ENCODE results near the gene SCN5A. TPM values are rescaled to one million over a fixed set of nuclear protein-coding genes. Genes with fewer than 3 reads are reported as not detected.

SCN5A gene
- total and polyA plus RNA-seq, 2 experiments from 2014 or later: not detected

DNA sequence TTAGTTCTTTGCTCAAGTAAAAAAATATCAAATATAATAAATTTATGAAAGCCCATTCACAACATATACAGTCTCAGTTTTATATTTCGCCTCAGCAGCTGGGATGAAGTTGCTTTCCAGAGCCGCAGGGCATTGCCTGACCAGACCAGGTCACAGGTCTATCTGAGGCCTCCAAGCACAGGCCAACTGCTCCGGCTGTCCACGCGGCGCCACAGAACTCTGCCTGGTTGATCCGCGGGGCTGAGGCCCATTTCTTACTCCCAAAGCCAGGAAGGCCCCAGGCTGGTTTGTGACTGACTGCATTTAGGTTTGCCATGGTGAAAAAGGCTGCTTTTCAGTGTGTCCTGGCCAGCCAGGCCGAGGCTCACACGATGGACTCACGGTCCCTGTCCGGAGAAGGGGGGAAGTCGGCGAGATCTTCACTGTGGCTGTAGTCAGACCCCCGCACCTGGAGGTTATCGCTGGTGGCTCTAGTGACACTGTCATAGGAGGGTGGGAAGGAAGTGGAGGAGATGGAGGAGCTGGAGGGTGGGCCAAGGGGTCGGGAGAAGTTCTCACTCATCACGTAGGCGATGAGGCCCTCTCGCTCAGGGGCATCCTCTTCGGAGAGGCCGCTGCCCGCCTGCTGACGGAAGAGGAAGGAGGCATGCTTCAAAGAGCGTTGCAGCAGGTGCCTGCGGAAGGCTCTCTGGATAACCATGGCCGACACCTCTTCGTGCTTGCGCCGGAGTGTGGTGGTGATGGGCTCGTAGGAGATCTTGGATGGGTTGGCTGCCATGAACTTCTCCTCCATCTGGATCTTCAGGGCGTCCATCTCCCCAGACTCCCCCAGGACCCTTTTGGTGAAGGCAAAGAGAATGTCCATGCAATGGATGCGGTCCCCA is 99.3 kb downstream of the SCN5A start:
- H3K4me1 ChIP-seq (ENCODE audit: insufficient read depth): no peaks in the 10 kb centered on the region
- H3K36me3 ChIP-seq (ENCODE audit: low read depth): no peaks in the 10 kb centered on the region
- no peak overlapping the region for H3K27ac ChIP-seq
- no peak for TF ChIP-seq EZH2phosphoT487 (IDR thresholded peaks at IDR 0.05; ENCODE audit: insufficient read depth, low read depth)
- no peak for TF ChIP-seq EZH2 (IDR thresholded peaks at IDR 0.05; ENCODE audit: insufficient read depth, poor library complexity, severe bottlenecking)
- no peaks in the 10 kb centered on the region for H3K79me2 ChIP-seq (ENCODE audit: insufficient read depth)
- no peak overlapping the region for H3K4me2 ChIP-seq (ENCODE audit: unreplicated experiment)
- no peak for DNase-seq
- H3K27me3 ChIP-seq (replicated peaks; ENCODE audit: insufficient read depth): no peaks in the 10 kb centered on the region
- H3K4me3 ChIP-seq: no peak overlapping the region
- no peak overlapping the region for H3K9ac ChIP-seq
- no peak overlapping the region for H2AFZ ChIP-seq
- H3K9me3 ChIP-seq (ENCODE audit: low read depth): no peaks in the 10 kb centered on the region
- H4K20me1 ChIP-seq (ENCODE audit: insufficient read depth): no peaks in the 10 kb centered on the region
- in situ Hi-C loops (cut with MboI): no loop called here
- H3F3A ChIP-seq (ENCODE audit: insufficient read depth): no peaks in the 10 kb centered on the region
- WGBS, 2 experiments (ENCODE audit: low coverage in 1 of 2, low lambda C conversion rate in 2 of 2, missing lambda C conversion rate in 2 of 2): 78 to 82% methylated on average over 27 to 33 of the region's 33 CpGs
- no peaks in the 10 kb centered on the region for H3K9me2 ChIP-seq (ENCODE audit: insufficient read depth)

DNA sequence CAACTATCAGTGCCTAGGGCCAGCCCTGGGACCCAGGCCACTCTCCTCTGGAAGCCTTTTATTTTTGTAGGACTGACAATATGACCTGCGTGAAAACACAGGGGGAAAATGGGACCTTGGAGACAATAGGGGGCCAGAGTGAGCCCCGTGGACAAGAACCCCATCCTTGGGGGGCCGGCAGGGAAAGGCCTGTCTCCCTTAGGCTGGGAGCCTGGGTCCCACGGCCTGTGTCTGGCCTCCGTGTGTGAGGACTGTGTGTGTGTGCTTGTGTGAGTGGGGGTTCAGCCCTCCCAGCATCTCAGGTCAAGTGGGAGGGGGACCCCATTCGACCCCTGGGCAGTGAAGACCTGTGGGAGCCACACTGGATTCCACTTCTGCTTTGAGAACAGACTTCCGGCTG is 100.0 kb downstream of the SCN5A start:
- TF ChIP-seq EZH2phosphoT487 (IDR thresholded peaks at IDR 0.05; ENCODE audit: insufficient read depth, low read depth) (no peak), EZH2 (IDR thresholded peaks at IDR 0.05; ENCODE audit: insufficient read depth, poor library complexity, severe bottlenecking) (no peak)
- no peaks in the 10 kb centered on the region for H3K79me2 ChIP-seq (ENCODE audit: insufficient read depth)
- no peaks in the 10 kb centered on the region for H3K4me1 ChIP-seq (ENCODE audit: insufficient read depth)
- H3K36me3 ChIP-seq (ENCODE audit: low read depth): no peaks in the 10 kb centered on the region
- no peaks in the 10 kb centered on the region for H4K20me1 ChIP-seq (ENCODE audit: insufficient read depth)
- H3K9me3 ChIP-seq (ENCODE audit: low read depth): no peaks in the 10 kb centered on the region
- in situ Hi-C loops (cut with MboI): no loop called here
- no peak for DNase-seq
- H3K27ac ChIP-seq: no peak overlapping the region
- no peaks in the 10 kb centered on the region for H3K9me2 ChIP-seq (ENCODE audit: insufficient read depth)
- no peaks in the 10 kb centered on the region for H3K27me3 ChIP-seq (replicated peaks; ENCODE audit: insufficient read depth)
- no peak overlapping the region for H2AFZ ChIP-seq
- H3K4me2 ChIP-seq (ENCODE audit: unreplicated experiment): no peak overlapping the region
- 38 to 43% methylated on average over 7 of the region's 7 CpGs for WGBS, 2 experiments (ENCODE audit: low coverage in 1 of 2, low lambda C conversion rate in 2 of 2, missing lambda C conversion rate in 2 of 2)
- no peak overlapping the region for H3K4me3 ChIP-seq
- H3F3A ChIP-seq (ENCODE audit: insufficient read depth): no peaks in the 10 kb centered on the region
- no peak overlapping the region for H3K9ac ChIP-seq

DNA sequence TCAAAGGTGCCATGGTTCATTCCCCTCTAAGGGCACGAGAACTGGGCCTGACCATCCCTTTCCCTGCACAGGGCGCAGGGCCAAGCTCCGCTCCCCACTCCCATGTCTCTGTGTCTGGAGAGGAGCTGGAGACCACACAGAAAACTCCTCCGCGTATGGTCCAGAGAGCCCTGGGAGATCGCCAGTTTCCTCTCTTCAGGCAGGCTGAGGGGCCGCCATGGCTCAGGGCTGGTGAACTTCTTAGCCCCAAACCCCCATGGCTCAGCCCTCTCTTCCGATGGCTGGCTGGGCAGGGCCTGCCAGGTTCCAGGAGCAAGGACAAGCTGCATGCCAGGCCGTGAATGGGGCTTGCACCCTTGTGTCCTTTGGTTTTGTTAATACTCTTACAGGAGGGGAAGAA is 100.4 kb downstream of the SCN5A start:
- Histone ChIP-seq H3K79me2 (ENCODE audit: insufficient read depth) (no peaks in the 10 kb centered on the region), H3K9me3 (ENCODE audit: low read depth) (no peaks in the 10 kb centered on the region), H3F3A (ENCODE audit: insufficient read depth) (no peaks in the 10 kb centered on the region), H3K27ac (no peak overlapping the region), H3K36me3 (ENCODE audit: low read depth) (no peaks in the 10 kb centered on the region), H3K27me3 (replicated peaks; ENCODE audit: insufficient read depth) (no peaks in the 10 kb centered on the region), H3K4me1 (ENCODE audit: insufficient read depth) (no peaks in the 10 kb centered on the region), H3K9ac (no peak overlapping the region), H2AFZ (no peak overlapping the region), H3K4me2 (ENCODE audit: unreplicated experiment) (no peak overlapping the region), H3K9me2 (ENCODE audit: insufficient read depth) (no peaks in the 10 kb centered on the region), H4K20me1 (ENCODE audit: insufficient read depth) (no peaks in the 10 kb centered on the region), H3K4me3 (no peak overlapping the region)
- in situ Hi-C loops (cut with MboI): no loop called here
- TF ChIP-seq EZH2 (IDR thresholded peaks at IDR 0.05; ENCODE audit: insufficient read depth, poor library complexity, severe bottlenecking) (no peak), EZH2phosphoT487 (IDR thresholded peaks at IDR 0.05; ENCODE audit: insufficient read depth, low read depth) (no peak)
- DNase-seq: no peak
- WGBS, 2 experiments (ENCODE audit: low coverage in 1 of 2, low lambda C conversion rate in 2 of 2, missing lambda C conversion rate in 2 of 2): 61 to 63% methylated on average over 9 of the region's 9 CpGs

DNA sequence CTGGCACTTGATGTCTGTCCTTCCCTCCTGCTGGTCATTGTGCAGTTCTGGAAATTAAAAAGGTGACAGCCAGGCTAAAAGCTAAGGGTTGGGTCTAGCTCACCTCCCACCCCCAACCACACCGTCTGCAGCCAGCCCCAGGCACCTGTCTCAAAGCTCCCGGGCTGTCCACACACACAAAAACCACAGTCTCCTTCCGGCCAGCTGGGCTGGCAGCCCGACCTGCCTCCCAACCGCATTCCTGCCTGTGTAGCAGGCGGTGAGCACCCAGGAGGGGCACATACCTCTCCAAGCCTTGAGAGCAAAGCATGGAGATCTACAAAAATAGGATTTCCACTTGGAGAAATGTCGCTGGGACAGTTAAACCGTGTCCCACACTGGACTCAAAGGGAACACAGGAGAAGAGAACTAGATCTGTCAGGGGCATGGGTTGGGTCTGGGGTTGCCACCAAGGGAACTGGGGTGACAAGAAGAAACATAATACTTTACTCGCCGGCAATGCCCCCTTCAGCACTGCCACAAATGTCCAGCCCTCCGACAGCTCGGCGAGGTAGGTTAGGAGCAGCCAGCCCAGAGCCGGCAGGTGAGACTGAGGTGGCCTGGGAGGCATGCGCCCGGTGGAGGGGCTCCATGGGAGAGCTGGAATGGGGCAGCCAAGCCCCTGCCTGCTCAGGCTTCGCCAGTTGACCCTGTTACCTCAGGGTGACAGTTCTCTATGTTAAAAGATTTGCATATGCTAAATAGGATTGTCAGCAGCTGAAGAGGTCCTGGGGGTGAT is 101.1 kb downstream of the SCN5A start:
- no peaks in the 10 kb centered on the region for H3F3A ChIP-seq (ENCODE audit: insufficient read depth)
- H3K36me3 ChIP-seq (ENCODE audit: low read depth): no peaks in the 10 kb centered on the region
- no peak for TF ChIP-seq EZH2 (IDR thresholded peaks at IDR 0.05; ENCODE audit: insufficient read depth, poor library complexity, severe bottlenecking)
- no peak for TF ChIP-seq EZH2phosphoT487 (IDR thresholded peaks at IDR 0.05; ENCODE audit: insufficient read depth, low read depth)
- H3K79me2 ChIP-seq (ENCODE audit: insufficient read depth): no peaks in the 10 kb centered on the region
- in situ Hi-C loops (cut with MboI): no loop called here
- no peaks in the 10 kb centered on the region for H3K9me3 ChIP-seq (ENCODE audit: low read depth)
- H3K4me1 ChIP-seq (ENCODE audit: insufficient read depth): no peaks in the 10 kb centered on the region
- no peaks in the 10 kb centered on the region for H4K20me1 ChIP-seq (ENCODE audit: insufficient read depth)
- WGBS, 2 experiments (ENCODE audit: low coverage in 1 of 2, low lambda C conversion rate in 2 of 2, missing lambda C conversion rate in 2 of 2): 56 to 57% methylated on average over 17 of the region's 17 CpGs
- no peak for DNase-seq
- H2AFZ ChIP-seq: no peak overlapping the region
- no peak overlapping the region for H3K9ac ChIP-seq
- no peak overlapping the region for H3K4me2 ChIP-seq (ENCODE audit: unreplicated experiment)
- H3K27me3 ChIP-seq (replicated peaks; ENCODE audit: insufficient read depth): no peaks in the 10 kb centered on the region
- no peak overlapping the region for H3K4me3 ChIP-seq
- no peak overlapping the region for H3K27ac ChIP-seq
- H3K9me2 ChIP-seq (ENCODE audit: insufficient read depth): no peaks in the 10 kb centered on the region

Data from GM23248 (cell line).